K562 (cell line): ENCODE measurements around the gene LTBP4. TPM values are rescaled to one million over a fixed set of nuclear protein-coding genes. Genes with fewer than 3 reads are reported as not detected.

Source experiments
- CREBBP ChIP-seq: IDR thresholded peaks from one replicate; pipeline ENCODE4 v1.6.1; 2012; ENCODE audit warnings: low read depth, mild to moderate bottlenecking, control low read depth, inconsistent platforms, low read length
- DPF2 ChIP-seq: fragments of 450-650 bp; IDR thresholded peaks from 2 replicates; pipeline ENCODE4 v1.6.1; 2016
- FUS ChIP-seq: fragments of 200-400 bp; formaldehyde crosslinking; optimal IDR thresholded peaks from 2 replicates; pipeline ENCODE3; 2017; ENCODE audit warnings: low read depth, low read length
- HINFP ChIP-seq: fragments of 450-650 bp; conservative IDR thresholded peaks from 2 replicates; pipeline ENCODE4 v1.6.1; 2016; ENCODE audit warnings: missing genetic modification characterization, low read depth, mild to moderate bottlenecking, control low read depth, missing compliant biosample characterization
- HOMEZ ChIP-seq: fragments of 250-450 bp; sonication (Bioruptor Pico); IDR thresholded peaks from 2 replicates; pipeline ENCODE4 v1.4.0; 2020; ENCODE audit warnings: mild to moderate bottlenecking, moderate library complexity
- NFE2L1 ChIP-seq: fragments of 450-650 bp; IDR thresholded peaks from 2 replicates; pipeline ENCODE4 v1.6.1; 2016; ENCODE audit warnings: missing genetic modification characterization, low read depth, mild to moderate bottlenecking, missing compliant biosample characterization, moderate library complexity, borderline replicate concordance
- SRSF3 ChIP-seq: fragments of 200-400 bp; formaldehyde crosslinking; IDR thresholded peaks from 2 replicates; pipeline ENCODE4 v1.6.1; 2016; ENCODE audit warnings: mild to moderate bottlenecking, low read length, moderate library complexity; ENCODE audit not compliant: insufficient read depth
- STAT5A ChIP-seq: IDR thresholded peaks from 2 replicates; pipeline ENCODE4 v1.6.1; 2012; ENCODE audit warnings: low read length, inconsistent platforms, borderline replicate concordance
- THRB ChIP-seq: fragments of 450-650 bp; formaldehyde crosslinking; conservative IDR thresholded peaks from 2 replicates; pipeline ENCODE4 v1.4.0; 2022; ENCODE audit warnings: mild to moderate bottlenecking, missing genetic modification characterization
- ZC3H11A ChIP-seq: IDR thresholded peaks from 2 replicates; pipeline ENCODE4 v1.6.1; 2012; ENCODE audit warnings: low read depth, low read length, improper control_type of control experiment
- ZNF239 ChIP-seq: fragments of 250-450 bp; sonication (Bioruptor Pico); IDR thresholded peaks from 2 replicates; pipeline ENCODE4 v1.4.0; 2020; ENCODE audit warnings: mild to moderate bottlenecking
- ZNF274 ChIP-seq: IDR thresholded peaks from 2 replicates; pipeline ENCODE4 v1.6.1; 2011; ENCODE audit warnings: low read depth, mild to moderate bottlenecking, low read length, moderate library complexity, borderline replicate concordance
- ZNF280A ChIP-seq: fragments of 450-650 bp; IDR thresholded peaks from 2 replicates; pipeline ENCODE4 v1.6.1; 2018; ENCODE audit warnings: mild to moderate bottlenecking, low read depth; ENCODE audit not compliant: partially characterized antibody
- ZNF57 ChIP-seq: fragments of 450-650 bp; formaldehyde crosslinking; IDR thresholded peaks from 2 replicates; pipeline ENCODE4 v1.4.0; 2020; ENCODE audit warnings: mild to moderate bottlenecking, moderate library complexity
- ZNF584 ChIP-seq: fragments of 200-800 bp; sonication (Bioruptor generic); IDR thresholded peaks from 2 replicates; pipeline ENCODE4 v1.6.1; 2016; ENCODE audit warnings: low read depth, mild to moderate bottlenecking, missing genetic modification characterization, missing compliant biosample characterization
- polyA plus RNA-seq, 8 experiments: library from polyadenylated mRNA; depleted of rRNA in 4 of 8; stranded (reverse) in 5 of 8; unstranded in 3 of 8; fragments of >200 nt; fragmentation: Nextera tagmentation in 2 of 8; fragmentation: Illumina TruSeq in 1 of 8; extraction: Ambion mirVana in 2 of 8; extraction: Trizol in 1 of 8; gene quantifications; 2 replicates each; pipeline versions ENCODE4 v1.2.1 to v1.2.3, GENCODE V29; 2011 to 2014; ENCODE audit warnings: inconsistent platforms in 1 of 8, missing spikeins in 1 of 8
- total RNA-seq, 7 experiments: library from RNA; depleted of rRNA in 6 of 7; stranded (reverse); fragments of >200 nt in 6 of 7; fragmentation: Illumina TruSeq in 2 of 7; extraction: Trizol in 2 of 7; gene quantifications; 2 replicates each; pipeline versions ENCODE4 v1.2.1 to v1.2.3, GENCODE V29; 2011 to 2021; ENCODE audit warnings: low replicate concordance in 1 of 7
- TF ChIP-seq, protein P1 (sequence below): sonication (generic); formaldehyde crosslinking; IDR thresholded peaks from 2 replicates; pipeline ENCODE4 v1.8.0; 2022; ENCODE audit warnings: mild to moderate bottlenecking, missing genetic modification reagents

Gene LTBP4
- total and polyA plus RNA-seq, 9 of the 15 experiments (the other 6 are each of a cell fraction or from before 2014, with no cell fraction given): 0.35 to 160 (median 31.6) TPM

DNA sequence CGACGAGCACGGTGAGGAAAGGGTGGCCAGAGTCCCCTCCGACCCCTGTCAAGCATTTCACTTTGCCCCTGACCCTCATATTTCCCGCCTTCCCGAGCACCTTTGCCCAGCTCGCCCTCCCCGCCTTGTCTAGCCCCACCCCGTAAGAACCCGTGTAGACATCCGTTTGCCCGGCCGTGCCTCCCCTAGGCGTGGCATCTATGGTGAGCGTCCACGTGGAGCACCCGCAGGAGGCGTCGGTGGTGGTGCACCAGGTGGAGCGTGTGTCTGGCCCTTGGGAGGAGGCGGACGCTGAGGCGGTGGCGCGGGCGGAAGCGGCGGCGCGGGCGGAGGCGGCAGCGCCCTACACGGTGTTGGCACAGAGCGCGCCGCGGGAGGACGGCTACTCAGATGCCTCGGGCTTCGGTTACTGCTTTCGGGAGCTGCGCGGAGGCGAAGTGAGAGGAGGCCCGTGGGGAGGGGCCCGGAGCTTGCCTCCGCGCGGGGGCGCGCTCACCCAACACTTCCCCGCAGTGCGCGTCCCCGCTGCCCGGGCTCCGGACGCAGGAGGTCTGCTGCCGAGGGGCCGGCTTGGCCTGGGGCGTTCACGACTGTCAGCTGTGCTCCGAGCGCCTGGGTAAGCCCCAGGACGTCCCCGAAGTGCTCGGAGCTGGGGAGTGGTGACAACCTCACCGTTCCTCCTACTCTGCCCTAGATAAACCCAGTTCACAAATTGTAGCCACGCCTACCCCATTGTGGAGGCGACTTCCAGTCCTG is 4.2 kb downstream of the LTBP4 start (continued):
- no peak for TF ChIP-seq THRB (CRISPR knock-in tag)
- no peak for TF ChIP-seq SRSF3
- no peak for TF ChIP-seq DPF2
- no peak for TF ChIP-seq STAT5A
- no peak for TF ChIP-seq ZNF57
- TF ChIP-seq, protein P1, sequence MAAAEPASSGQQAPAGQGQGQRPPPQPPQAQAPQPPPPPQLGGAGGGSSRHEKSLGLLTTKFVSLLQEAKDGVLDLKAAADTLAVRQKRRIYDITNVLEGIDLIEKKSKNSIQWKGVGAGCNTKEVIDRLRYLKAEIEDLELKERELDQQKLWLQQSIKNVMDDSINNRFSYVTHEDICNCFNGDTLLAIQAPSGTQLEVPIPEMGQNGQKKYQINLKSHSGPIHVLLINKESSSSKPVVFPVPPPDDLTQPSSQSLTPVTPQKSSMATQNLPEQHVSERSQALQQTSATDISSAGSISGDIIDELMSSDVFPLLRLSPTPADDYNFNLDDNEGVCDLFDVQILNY (CRISPR knock-in tag): peak; percentile 55; the same call in 1 of the 2 replicates
- TF ChIP-seq NFE2L1: no peak
- TF ChIP-seq HINFP: no peak
- TF ChIP-seq HOMEZ: no peak
- TF ChIP-seq FUS: no peak
- TF ChIP-seq ZNF239: no peak
- no peak for TF ChIP-seq ZNF280A
- no peak for TF ChIP-seq ZNF584
- TF ChIP-seq ZC3H11A: no peak
- peak; percentile 27; the same call in 1 of the 2 replicates for TF ChIP-seq ZNF274
- TF ChIP-seq CREBBP: no peak
